Measurements from ENCODE around the gene USP12.
"Not testable (repeated sequence)": the region's sequence is repeated elsewhere in the genome, so short reads cannot be mapped to it uniquely, and the experiment has no call there.

The USP12 gene

DNA sequence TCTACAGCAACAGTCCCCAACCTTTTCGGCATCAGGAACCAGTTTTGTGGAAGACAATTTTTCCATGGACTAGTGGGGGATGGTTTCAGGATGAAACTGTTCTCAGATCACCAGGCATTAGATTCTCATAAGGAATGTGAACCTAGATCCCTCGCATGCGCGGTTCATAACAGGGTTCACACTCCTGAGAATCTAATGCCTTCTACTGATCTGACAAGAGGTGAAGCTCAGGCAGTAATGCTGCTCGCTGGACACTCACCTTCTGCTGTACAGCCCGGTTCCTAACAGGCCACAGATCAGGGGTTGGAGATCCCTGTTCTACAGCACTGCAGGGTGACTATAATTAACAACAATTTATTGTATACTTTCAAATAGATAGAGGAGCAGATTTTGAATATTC, 21.9 kb downstream of the USP12 start:
- DNase-seq (ENCODE audit: low spot score): no peak

DNA sequence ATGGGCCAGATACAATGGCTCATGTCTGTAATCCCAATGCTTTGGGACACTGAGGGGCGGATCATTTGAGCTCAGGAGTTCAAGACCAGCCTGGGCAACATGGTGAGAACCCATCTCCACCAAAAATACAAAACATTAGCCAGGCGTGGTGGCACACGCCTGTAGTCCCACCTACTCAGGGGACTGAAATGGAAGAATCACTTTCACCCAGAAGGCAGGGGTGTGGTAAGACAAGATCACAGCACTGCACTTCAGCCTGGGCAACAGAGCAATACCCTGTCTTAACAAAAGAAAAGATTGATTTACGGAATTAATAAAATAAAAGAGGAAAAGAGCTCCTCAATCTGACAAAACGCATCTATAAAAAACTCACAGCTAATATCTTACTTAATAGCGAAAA, 22.7 kb downstream of the USP12 start:
- DNase-seq (ENCODE audit: low spot score): no peak

DNA sequence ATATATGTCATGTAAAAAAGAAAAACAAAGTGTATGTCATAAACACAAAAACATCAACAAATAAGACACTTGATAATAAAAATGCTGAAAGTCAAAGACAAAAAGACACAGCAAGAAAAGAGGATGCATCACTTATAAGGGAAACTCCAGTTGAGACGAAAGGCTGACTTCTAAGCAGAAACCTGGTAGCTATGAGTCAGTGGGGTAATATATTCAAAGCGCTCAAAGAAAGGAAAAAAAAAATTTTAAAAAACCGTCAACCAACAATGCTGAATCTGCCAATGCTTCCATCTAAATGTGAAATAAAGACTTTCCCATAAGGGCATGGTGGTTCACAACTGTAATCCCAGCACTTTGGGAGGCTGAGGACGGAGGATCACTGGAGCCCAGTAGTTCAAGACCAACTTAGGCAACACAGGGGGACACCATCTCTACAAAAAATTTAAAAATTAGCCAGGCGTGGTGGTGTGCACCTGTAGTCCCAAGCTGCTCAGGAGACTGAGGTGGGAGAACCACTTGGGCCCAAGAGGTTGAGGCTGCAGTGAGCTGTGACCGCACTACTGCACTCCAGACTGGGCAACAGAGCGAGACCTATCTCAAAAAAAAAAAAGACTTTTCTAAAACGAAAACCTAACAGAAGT, 24.0 kb downstream of the USP12 start:
- no peak for DNase-seq (ENCODE audit: low spot score)

DNA sequence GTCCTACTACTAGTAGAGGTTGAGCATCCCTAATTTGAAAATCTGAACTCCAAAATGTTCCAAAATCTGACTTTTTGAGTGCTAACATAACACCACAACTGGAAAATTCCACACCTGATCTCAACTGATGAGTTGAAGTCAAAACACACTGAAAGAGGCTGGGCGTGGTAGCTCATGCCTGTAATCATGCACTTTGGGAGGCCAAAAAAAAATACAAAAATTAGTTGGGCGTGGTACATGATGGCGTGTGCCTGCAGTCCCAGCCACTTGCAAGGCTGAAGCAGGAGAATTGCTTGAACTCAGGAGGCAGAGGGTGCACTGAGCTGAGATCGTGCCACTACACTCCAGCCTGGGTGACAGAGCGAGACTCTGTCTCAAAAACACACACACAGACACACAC, 29.9 kb downstream of the USP12 start:
- no peak for DNase-seq (ENCODE audit: low spot score)

DNA sequence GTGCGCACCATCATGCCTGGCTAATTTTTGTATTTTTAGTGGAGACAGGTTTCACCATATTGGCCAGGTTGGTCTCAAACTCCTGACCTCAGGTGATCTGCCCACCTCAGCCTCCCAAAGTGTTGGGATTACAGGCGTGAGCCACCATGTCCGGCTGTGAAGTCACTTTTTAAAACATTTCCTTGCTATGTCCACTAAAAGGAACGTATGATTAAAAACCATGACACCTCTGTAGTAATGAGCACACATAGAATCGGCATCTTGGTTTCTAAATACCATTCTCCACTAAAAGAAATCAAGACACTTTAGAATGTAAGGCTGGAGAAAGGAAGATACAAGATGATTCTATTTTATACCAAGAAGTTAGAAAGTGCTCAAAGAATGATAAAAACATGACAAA, 30.5 kb downstream of the USP12 start:
- DNase-seq (ENCODE audit: low spot score): not testable (repeated sequence)

DNA sequence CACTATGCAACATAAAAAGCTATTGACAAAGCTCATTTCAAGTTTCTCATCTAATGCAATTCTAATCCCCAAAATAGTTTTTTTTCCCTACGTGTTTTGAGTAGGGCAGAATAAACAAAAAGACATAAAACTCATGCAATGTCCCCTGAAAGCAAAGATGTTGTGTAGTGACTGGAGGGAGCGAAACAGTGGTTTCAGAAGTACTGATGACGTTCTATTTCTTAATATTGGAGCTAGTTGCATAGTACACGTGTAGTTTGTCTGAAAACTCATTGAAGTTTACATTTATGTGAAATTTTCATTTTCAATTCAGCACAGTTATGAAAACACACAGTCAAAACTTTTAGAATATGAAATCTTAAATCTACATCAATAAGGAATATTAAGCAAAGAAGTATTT, 31.6 kb downstream of the USP12 start:
- no peak for DNase-seq (ENCODE audit: low spot score)

DNA sequence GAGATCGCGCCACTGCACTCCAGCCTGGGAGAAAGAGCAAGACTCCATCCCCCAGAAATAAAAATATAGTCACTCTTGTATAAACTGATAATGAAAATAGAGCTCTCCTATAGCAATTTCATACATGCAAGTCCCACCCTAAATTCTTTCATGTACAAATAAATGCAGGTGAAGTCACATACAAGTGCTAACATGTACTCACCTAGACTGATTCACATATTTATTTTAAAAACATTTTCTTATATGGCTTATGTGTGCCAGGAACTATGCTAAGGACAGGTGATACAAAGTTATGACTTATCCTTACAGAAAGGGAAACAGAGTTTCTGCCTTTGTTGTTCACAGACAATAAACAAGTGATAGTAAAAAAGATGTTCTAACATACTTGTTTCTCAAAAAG, 32.0 kb downstream of the USP12 start:
- DNase-seq (ENCODE audit: low spot score): no peak

DNA sequence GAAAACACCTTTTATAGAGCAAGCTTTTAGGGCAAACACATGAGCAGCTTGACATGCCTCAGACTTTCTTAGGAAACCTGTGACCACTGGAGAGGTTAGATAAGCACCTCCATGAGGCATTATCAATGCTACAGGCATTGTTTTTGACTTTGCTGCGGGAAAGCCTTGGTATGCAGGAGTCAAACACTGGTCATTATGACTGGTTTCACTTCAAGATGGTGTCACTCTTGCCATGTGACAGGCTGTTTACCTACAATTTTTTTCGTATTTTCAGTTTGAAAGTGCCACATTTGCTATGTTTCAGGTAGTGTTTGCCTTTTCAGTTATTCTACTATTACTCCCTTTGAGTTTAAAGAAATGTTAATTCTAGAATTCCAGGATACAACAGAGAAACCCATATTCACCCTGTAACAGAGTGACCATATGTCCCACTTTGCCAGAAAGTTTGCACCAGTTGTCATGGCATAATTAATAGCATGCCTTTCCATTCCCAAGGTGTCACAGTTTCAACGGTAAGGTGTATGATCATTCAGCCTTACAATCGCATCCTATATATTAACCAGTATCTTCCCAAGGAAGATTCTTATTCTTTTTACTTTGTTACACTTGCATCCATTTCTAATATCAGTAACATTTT, 33.0 kb downstream of the USP12 start:
- DNase-seq (ENCODE audit: low spot score): no peak

DNA sequence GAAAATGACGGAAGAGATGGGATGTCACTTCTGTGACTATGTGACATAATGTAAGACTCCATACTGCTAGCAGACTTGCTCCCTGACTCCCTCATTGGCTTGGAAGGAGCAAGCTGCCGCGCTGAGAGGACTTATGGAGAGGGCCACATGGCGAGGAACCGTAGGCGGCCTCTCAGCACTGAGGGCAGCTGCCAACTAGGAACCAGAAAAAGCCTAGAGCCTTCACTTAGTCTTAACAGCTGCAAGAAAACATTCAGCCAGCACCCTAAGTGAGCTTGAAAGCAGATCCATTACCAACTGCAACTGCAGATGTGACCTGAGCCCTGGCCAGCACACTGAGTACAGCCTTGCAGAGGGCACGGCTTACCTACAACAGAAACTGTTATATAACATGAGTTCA, 33.9 kb downstream of the USP12 start:
- no peak for DNase-seq (ENCODE audit: low spot score)

DNA sequence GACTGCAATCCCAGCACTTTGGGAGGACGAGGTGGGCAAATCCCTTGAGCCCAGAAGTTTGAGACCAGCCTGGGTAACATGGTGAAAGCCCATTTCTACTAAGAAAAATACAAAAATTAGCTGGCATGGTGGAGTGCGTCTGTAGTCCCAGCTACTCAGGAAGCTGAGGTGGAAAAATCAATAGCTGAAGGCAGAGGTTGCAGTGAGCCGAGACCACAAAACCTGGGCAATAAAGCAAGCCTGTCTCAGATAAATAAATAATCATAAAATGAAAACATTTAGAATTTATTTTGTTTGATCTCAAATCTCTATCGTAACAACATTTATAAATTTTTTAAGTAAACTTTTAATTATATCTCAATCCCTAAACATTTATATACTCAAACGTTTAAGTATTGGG, 36.6 kb downstream of the USP12 start:
- no peak for DNase-seq (ENCODE audit: low spot score)

DNA sequence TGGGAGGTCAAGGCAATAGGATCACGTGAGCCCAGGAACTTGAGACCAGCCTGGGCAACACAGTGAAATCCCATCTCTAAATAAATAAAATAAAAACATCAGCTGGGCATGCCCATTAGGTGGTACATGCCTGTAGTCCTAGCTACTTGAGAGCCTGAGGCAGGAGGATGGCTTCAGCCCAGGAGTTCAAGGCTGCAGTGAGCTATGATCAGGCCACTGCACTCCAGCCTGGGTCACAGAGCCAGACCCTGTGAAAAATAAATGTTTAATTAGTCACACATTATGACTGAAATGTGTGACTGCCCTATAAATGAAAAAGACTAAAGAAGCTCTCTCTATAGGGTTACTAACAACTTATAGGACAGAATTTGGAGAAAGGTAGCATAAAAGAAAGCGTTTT, 37.7 kb downstream of the USP12 start:
- no peak for DNase-seq (ENCODE audit: low spot score)

DNA sequence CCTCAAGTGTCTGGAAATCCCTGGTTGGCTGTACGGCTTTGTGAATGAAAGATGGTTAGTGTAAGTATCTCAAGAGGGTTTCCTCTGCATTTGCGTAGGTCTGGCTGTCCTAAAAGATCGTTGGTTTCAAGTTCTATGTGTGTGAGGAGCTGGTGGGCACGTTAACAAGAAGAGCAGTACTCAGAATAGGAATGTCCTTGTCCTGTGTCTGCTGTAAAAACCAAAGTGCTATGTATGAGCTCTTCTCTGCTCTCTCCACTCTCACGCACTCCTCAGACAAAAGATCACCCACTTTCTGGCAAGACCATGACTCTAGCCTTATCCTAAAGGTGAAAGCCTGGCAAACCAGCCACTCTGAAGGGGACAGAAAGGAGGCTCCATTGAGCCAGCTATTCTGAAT, 39.1 kb downstream of the USP12 start:
- no peak for DNase-seq (ENCODE audit: low spot score)

DNA sequence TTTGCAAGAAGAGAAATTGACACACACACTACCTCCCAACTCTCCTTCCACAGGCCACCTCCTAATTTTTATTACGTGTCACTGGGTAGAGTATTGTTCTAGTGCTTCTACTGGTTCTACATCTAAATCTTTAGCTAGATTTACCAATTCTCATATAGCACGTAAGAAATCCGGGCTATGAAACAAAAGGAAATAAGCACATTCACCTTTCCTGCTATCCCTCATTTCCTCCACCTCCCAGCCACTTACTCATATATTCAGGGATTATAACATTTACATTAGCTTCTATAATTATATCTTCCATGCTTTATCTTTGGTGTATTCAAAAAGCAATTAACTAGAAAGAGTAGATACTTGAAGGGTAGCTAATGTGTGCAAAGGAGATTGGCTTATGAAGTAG, 39.7 kb downstream of the USP12 start:
- DNase-seq (ENCODE audit: low spot score): no peak

DNA sequence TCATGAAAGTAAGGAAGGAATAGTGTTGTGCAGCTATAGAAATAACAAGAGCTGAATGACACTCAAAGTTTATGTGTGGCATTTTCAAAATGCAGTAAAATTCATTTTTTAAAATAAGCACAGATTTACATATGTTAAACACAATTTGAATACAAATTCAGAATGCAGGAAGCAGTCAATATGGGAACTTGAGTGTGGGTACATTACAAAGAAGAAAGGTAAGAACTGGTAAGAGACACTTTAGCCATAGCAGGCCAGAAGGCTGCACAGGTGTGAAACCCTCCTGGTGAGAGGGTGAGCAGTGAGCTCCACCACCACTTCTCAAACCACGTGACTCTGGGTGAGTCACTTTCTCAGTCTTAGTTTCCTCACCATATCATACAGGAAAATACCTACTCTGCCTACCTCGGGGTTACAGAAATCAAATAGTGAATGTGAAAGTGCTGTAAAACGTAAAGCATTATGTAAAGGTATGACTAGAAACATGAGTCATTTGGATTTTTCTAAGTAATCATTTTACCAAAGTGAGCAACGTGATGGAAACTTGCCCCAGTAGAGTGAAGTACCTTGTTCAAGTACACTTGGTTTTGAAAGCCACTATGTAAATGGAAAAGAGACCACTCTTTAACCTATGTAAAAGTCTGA, 40.5 kb downstream of the USP12 start:
- no peak for DNase-seq (ENCODE audit: low spot score)

DNA sequence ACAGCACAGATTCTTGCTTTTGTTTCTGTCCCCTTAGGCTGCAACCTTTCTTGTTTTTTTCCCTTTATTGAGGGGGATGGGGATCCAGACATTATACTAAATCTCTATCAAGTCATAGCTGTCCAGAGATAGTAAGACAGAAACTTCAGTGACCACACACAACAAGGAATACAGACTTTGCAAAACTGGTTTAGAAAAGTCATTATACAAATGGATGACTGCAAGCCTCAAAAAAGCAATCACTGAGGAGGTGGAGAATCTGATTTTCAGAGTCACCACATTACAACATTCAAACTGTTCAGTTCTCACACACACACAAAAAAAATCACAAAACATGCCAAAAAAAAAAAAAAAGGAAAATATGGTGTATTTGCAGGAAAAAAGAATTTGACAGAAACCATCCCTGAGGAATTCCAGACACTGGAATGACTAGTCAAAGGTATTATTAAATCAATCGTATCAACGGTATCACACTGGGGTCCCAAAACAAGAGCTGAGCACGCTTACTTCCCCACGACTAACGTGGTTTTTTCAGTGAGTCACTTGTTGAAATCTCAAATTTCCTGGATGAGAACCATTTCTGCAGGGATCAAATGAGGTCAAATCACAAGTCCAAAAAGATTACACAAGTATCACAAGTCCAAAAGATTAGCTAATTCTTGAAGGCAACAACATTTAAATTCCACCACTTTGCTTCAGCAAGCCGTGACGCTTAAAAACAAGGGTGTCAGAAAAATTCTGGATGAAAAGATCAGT, 41.2 kb downstream of the USP12 start:
- no peak for DNase-seq (ENCODE audit: low spot score)

DNA sequence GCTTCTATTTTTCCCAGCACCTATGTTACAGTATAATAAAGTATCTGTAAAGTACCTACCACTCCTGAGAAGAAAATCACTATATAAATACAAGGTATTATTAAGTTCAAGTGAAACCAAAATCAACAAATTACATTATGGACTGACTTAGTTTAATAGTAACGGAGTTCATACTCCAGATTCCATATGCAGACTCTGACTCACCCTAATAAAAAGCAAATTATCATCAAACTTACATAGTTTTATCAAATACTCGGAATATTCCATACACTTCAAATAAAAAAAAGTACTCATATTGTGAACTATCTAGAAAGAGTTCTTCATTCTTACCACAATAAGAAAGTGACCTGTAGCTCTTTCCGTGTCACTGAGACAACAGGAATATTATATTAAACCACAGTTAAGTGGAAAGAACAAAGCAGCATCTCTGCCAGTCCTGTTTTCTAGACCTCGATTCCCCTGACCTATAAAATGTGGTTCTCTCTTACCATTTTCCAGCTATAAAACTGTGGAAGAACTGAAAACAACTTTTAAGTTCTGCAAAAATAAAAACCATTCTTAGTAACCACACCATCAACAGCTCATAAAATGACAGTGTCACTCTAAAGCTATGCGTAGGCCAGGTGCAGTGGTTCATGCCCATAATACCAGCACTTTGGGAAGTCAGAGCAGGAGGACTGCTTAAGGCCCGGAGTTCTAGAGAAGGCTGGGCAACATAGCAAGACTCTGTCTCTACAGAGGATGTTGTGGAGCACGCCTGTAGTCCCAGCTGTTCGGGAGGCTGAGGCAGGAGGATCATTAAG, 42.6 kb downstream of the USP12 start:
- DNase-seq (ENCODE audit: low spot score): no peak

DNA sequence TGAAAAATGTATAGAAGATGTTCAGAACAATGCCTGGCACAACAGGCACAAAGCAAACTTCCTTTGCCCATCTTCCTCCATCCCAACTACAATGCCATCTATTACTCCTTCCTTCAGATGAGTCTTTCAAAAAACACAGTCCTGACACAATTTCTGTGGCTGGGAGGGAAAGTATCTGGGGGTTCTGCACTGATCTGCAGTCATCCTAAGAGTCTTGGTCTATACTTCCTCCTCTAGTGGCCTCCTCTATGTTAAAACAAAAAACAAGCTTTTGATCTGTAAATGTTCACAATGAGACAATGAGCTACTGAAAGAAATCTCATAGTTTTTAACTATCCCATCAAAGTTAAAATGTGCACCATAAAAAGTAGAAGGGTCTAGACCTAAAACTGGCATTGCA, 44.8 kb downstream of the USP12 start:
- no peak for DNase-seq (ENCODE audit: low spot score)

DNA sequence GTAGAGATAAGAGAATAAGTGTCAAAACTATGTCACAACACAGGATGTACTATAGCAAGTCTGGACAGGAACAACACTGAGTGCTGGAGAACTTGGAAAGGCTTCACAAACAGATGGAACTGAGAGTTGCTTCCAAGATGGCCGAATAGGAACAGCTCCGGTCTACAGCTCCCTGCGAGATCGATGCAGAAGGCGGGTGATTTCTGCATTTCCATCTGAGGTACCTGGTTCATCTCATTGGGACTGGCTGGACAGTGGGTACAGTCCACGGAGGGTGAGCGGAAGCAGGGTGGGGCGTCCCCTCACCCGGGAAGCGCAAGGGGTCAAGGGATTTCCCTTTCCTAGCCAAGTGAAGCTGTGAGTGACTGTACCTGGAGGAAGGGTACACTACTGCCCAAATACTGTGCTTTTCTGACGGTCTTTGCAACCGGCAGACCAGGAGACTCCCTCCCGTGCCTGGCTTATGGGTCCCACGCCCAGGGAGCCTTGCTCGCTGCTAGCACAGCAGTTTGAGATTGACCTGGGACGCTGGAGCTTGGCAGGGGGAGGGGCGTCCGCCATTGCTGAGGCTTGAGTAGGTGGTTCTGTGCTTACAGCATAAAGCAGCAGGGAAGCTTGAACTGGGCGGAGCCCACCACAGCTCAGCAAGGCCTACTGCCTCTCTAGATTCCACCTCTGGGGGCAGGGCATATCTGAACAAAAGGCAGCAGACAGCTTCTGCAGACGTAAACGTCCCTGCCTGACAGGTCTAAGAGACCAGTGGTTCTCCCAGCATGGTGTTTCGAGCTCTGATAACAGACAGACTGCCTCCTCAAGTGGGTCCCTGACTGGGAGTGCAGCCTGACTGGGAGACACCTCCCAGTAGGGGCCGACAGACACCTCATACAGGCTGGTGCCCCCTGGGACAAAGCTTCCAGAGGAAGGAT, 46.0 kb downstream of the USP12 start:
- DNase-seq (ENCODE audit: low spot score): no peak

DNA sequence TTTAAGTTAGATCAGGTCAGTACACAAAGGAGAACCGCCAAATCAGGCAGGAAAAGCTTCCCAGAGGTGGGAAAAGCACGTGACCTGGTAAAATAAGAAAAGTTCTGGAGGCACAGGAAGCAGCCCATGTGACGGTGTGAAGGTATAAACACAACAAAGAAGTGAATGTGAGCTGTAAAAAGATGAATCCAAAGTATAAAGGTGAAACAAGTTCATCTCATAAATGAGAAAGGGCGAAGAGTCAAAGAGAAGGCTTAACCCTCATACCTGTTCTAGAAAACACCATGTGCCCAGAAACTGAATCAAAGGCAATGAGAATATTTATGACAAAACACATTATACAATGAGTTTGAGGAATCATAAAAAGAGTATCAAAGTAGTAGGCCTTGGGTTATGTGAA, 47.0 kb downstream of the USP12 start:
- DNase-seq (ENCODE audit: low spot score): no peak

DNA sequence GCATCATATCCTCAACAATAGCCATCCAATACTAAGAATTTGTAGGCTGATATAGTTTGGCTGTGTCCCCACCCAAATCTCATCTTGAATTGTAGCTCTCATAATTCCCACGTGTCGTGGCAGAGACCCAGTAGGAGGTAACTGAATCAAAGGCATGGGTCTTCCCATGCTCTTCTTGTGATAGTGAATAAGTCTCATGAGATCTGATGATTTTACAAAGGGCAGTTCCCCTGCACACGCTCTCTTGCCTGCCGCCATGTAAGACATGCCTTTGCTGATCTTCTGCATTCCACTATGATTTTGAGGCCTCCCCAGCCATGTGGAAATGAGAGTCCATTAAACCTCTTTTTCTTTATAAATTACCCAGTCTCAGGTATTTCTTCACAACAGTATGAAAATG, 48.2 kb downstream of the USP12 start:
- not testable (repeated sequence) for DNase-seq (ENCODE audit: low spot score)

DNA sequence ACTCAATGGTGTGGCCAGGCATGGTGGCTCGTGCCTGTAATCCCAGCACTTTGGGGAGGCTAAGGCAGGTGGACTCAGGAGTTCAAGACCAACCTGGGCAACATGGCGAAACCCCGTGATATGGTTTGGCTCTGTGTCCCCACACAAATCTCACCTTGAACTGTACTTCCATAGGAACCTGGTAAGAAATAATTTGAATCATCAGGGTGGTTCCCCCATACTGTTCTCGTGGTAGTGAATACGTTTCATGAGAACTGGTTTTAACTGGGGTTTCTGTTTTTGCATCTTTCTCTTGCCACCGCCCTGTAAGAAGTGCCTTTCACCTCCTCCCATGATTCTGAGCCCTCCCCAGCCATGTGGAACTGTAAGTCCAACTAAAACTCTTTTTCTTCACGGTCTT, 49.6 kb downstream of the USP12 start:
- DNase-seq (ENCODE audit: low spot score): no peak

Data from COLO829 (cell line).